ENCODE results near the gene PSMB3. TPM values are rescaled to one million over a fixed set of nuclear protein-coding genes. Genes with fewer than 3 reads are reported as not detected.
"Not testable (repeated sequence)": the region's sequence is repeated elsewhere in the genome, so short reads cannot be mapped to it uniquely, and the experiment has no call there.

The PSMB3 gene
- polyA plus RNA-seq, 2 of the 4 experiments (the other 2 are of a cell fraction), result 417 to 463 TPM

GRCh38 chr17:38783227-38783626 lies 30.7 kb downstream of the PSMB3 start:
- TF ChIP-seq ZSCAN20 (CRISPR knock-in tag; IDR thresholded peaks at IDR 0.05), result no peak
- TF ChIP-seq ZC3H11A (IDR thresholded peaks at IDR 0.05), result no peak
- no peak for TF ChIP-seq NPAS2 (CRISPR knock-in tag; IDR thresholded peaks at IDR 0.05; ENCODE audit: borderline replicate concordance)
- TF ChIP-seq EHF (CRISPR knock-in tag; IDR thresholded peaks at IDR 0.05), result no peak
- TF ChIP-seq SREBF2 (IDR thresholded peaks at IDR 0.05), result no peak
- no peak for TF ChIP-seq NR3C1 (IDR thresholded peaks at IDR 0.05)
- no peak for TF ChIP-seq ZNF302 (CRISPR knock-in tag; IDR thresholded peaks at IDR 0.05)
- Histone ChIP-seq H3K4me2 (no peak overlapping the region), H3K27ac (no peak overlapping the region), H3K4me3 (no peak overlapping the region), H3K9me3 (no peaks in the 10 kb centered on the region), H3K4me1 (no peaks in the 10 kb centered on the region)
- ATAC-seq, result peak in 1 of 2 experiments; percentile 46; a peak in 2 of 6 replicates
- no peak for DNase-seq (ENCODE audit: low read depth in 1 of 2, low spot score in 1 of 2)
- no peak for FAIRE-seq
- ChIA-PET CTCF (interaction anchor here (0.6 kb wide), 1 partner anchor 37 kb away, joined by 3 read pairs; no protein-coding TSS in a partner anchor), POLR2A (no interaction called here)
- WGBS (ENCODE audit: missing lambda C conversion rate), result 89% methylated on average over 3 of the region's 3 CpGs

- CTCF ChIA-PET, result interaction anchor here (1.0 to 3.1 kb wide), 3 partner anchors 12 to 56 kb away, joined by 4 to 17 read pairs (median 4); partner anchors contain the start of genes CISD3 and PIP4K2B
- DNase-seq (ENCODE audit: low read depth in 1 of 2, low spot score in 1 of 2), result no peak
- Histone ChIP-seq H3K4me1 (no peaks in the 10 kb centered on the region), H3K4me2 (no peak overlapping the region), H3K9me3 (no peaks in the 10 kb centered on the region), H3K27ac (no peak overlapping the region), H3K4me3 (no peak overlapping the region)
- ATAC-seq, result no peak
- no peak for FAIRE-seq
- 75% methylated on average over 6 of the region's 6 CpGs for WGBS (ENCODE audit: missing lambda C conversion rate)
- POLR2A ChIA-PET, result no interaction called here
- TF ChIP-seq RFX5 (IDR thresholded peaks at IDR 0.05) (no peak), ZNF302 (CRISPR knock-in tag; IDR thresholded peaks at IDR 0.05) (no peak), HMGXB4 (CRISPR knock-in tag; IDR thresholded peaks at IDR 0.05; ENCODE audit: borderline replicate concordance) (no peak), PHF8 (IDR thresholded peaks at IDR 0.05; ENCODE audit: borderline replicate concordance, low read depth) (no peak), RARB (CRISPR knock-in tag; IDR thresholded peaks at IDR 0.05) (no peak), HEYL (CRISPR knock-in tag; IDR thresholded peaks at IDR 0.05) (no peak), KDM5A (IDR thresholded peaks at IDR 0.05) (no peak), ATOH8 (CRISPR knock-in tag; IDR thresholded peaks at IDR 0.05; ENCODE audit: low read depth) (no peak), RAD21 (conservative IDR thresholded peaks at IDR 0.05 in 1 of 2, IDR thresholded peaks at IDR 0.05 in 1 of 2) (no peak), CTCF (IDR thresholded peaks at IDR 0.05) (no peak), HES2 (IDR thresholded peaks at IDR 0.05) (no peak), REST (IDR thresholded peaks at IDR 0.05) (no peak), POLR2AphosphoS2 (conservative IDR thresholded peaks at IDR 0.05; ENCODE audit: low read length) (no peak)
Observed at GRCh38 chr17:38786372-38786771, 33.8 kb downstream of the PSMB3 start.

GRCh38 chr17:38787999-38788398 lies 35.5 kb downstream of the PSMB3 start:
- H3K27ac ChIP-seq; DNase-seq (ENCODE audit: low read depth in 1 of 2, low spot score in 1 of 2); H3K4me1 ChIP-seq; H3K4me3 ChIP-seq; H3K9me3 ChIP-seq; ATAC-seq; H3K4me2 ChIP-seq; FAIRE-seq: not testable (repeated sequence)
- ChIA-PET CTCF (interaction anchor here (1.1 to 3.1 kb wide), 7 partner anchors 10 to 111 kb away, joined by 3 to 17 read pairs (median 4); partner anchors contain the start of genes PIP4K2B and PSMB3), POLR2A (interaction anchor here (0.8 kb wide), 1 partner anchor 11 kb away, joined by 3 read pairs; no protein-coding TSS in a partner anchor)
- 89% methylated on average over 4 of the region's 4 CpGs for WGBS (ENCODE audit: missing lambda C conversion rate)

Data from A549 (cell line).